ENCODE results near the gene PLCB2. TPM values are rescaled to one million over a fixed set of nuclear protein-coding genes. Genes with fewer than 3 reads are reported as not detected.
A peak's percentile ranks its signal among the peaks of the same experiment; 100 is the strongest.

PLCB2 gene
- total RNA-seq, 4 donors from 2014 or later, result 1.7 to 7.2 (median 4.1) TPM

GRCh38 chr15:40256638-40257235, 51.0 kb downstream of the PLCB2 start:
- WGBS, 2 donors, result 91 to 94% methylated on average over 12 to 15 of the region's 17 CpGs
- no peaks in the 10 kb centered on the region for H3K36me3 ChIP-seq
- peaks cover 11 to 26% of the 10 kb centered on the region in 2 donors for H3K4me1 ChIP-seq
- intact Hi-C loops (cut with DNase I), result no loop called here
- no peak overlapping the region for H3K4me3 ChIP-seq (replicated peaks in 1 of 3)
- no peaks in the 10 kb centered on the region for H3K27me3 ChIP-seq
- H3K27ac ChIP-seq, result no peak overlapping the region
- no peak for TF ChIP-seq CTCF (IDR thresholded peaks at IDR 0.05)
- TF ChIP-seq POLR2A (IDR thresholded peaks at IDR 0.05), result no peak
- no peak for DNase-seq
- no peaks in the 10 kb centered on the region for H3K9me3 ChIP-seq

- TF ChIP-seq CTCF (IDR thresholded peaks at IDR 0.05) (no peak), POLR2A (IDR thresholded peaks at IDR 0.05) (no peak)
- no peaks in the 10 kb centered on the region for H3K27me3 ChIP-seq
- no peak overlapping the region for H3K4me3 ChIP-seq (replicated peaks in 1 of 3)
- DNase-seq, result no peak
- no peaks in the 10 kb centered on the region for H3K36me3 ChIP-seq
- 91 to 96% methylated on average over 4 of the region's 4 CpGs for WGBS, 2 donors
- peaks cover 11 to 26% of the 10 kb centered on the region in 2 donors for H3K4me1 ChIP-seq
- no peak overlapping the region for H3K27ac ChIP-seq
- no peaks in the 10 kb centered on the region for H3K9me3 ChIP-seq
- intact Hi-C loops (cut with DNase I), result no loop called here
These were observed 52.7 kb downstream of the PLCB2 start for GRCh38 chr15:40255033-40255432.

- Histone ChIP-seq H3K4me3 (replicated peaks in 1 of 3) (no peak overlapping the region), H3K4me1 (peaks cover 11 to 26% of the 10 kb centered on the region in 2 donors), H3K36me3 (no peaks in the 10 kb centered on the region), H3K27ac (no peak overlapping the region), H3K27me3 (no peaks in the 10 kb centered on the region), H3K9me3 (no peaks in the 10 kb centered on the region)
- whole genome bisulfite sequencing, 2 donors, result 92 to 96% methylated on average over 3 of the region's 3 CpGs
- TF ChIP-seq CTCF (IDR thresholded peaks at IDR 0.05) (no peak), POLR2A (IDR thresholded peaks at IDR 0.05) (no peak)
- intact Hi-C loops (cut with DNase I), result no loop called here
- DNase-seq, result no peak
These were observed 53.3 kb downstream of the PLCB2 start for GRCh38 chr15:40254452-40254851.

- no peaks in the 10 kb centered on the region for H3K27me3 ChIP-seq
- peak in 1 of 2 donors; percentile 30 for DNase-seq
- TF ChIP-seq POLR2A (IDR thresholded peaks at IDR 0.05), result no peak
- no peak for TF ChIP-seq CTCF (IDR thresholded peaks at IDR 0.05)
- intact Hi-C loops (cut with DNase I), result no loop called here
- H3K36me3 ChIP-seq, result no peaks in the 10 kb centered on the region
- H3K27ac ChIP-seq, result peak overlapping the region in 2 of 3 donors; percentile 64
- 25 to 46% methylated on average over 11 to 22 of the region's 28 CpGs for WGBS, 2 donors
- H3K4me3 ChIP-seq (replicated peaks in 1 of 3), result peak overlapping the region; percentile 43 to 52 (median 46)
- H3K4me1 ChIP-seq, result peaks cover 11 to 26% of the 10 kb centered on the region in 2 donors
- no peaks in the 10 kb centered on the region for H3K9me3 ChIP-seq
These were observed 54.5 kb downstream of the PLCB2 start for GRCh38 chr15:40253167-40253790.

GRCh38 chr15:40252438-40253166, 55.1 kb downstream of the PLCB2 start:
- TF ChIP-seq CTCF (IDR thresholded peaks at IDR 0.05) (no peak), POLR2A (IDR thresholded peaks at IDR 0.05) (peak in 1 of 2 donors; percentile 79)
- peak overlapping the region; percentile 64 to 66 (median 64) for H3K27ac ChIP-seq
- no peaks in the 10 kb centered on the region for H3K9me3 ChIP-seq
- H3K4me3 ChIP-seq (replicated peaks in 1 of 3), result peak overlapping the region; percentile 43 to 52 (median 46)
- H3K36me3 ChIP-seq, result no peaks in the 10 kb centered on the region
- intact Hi-C loops (cut with DNase I), result no loop called here
- DNase-seq, result peak; percentile 81 to 84
- WGBS, 2 donors, result 0 to 1% methylated on average over 18 to 26 of the region's 82 CpGs
- H3K4me1 ChIP-seq, result peaks cover 11 to 26% of the 10 kb centered on the region in 2 donors
- H3K27me3 ChIP-seq, result no peaks in the 10 kb centered on the region

Data from thyroid gland (tissue), 4 donors.